ENCODE measurements around the gene ACSS2. TPM values are rescaled to one million over a fixed set of nuclear protein-coding genes. Genes with fewer than 3 reads are reported as not detected.

Gene ACSS2
- total and polyA plus RNA-seq, 2 of the 8 experiments (the other 6 are each of a cell fraction or from before 2014, with no cell fraction given): 17.7 to 24.2 TPM

GRCh38 chr20:34883809-34884208 is 7.4 kb downstream of the ACSS2 start (continued):
- no peak for TF ChIP-seq EZH2 (IDR thresholded peaks at IDR 0.05; ENCODE audit: low read depth, low read length, severe bottlenecking)
